Measurements from ENCODE around the gene SEMA6B. TPM values are rescaled to one million over a fixed set of nuclear protein-coding genes. Genes with fewer than 3 reads are reported as not detected.

Gene SEMA6B
- total and polyA plus RNA-seq, 2 of the 4 experiments (the other 2 are of a cell fraction): 0.18 to 0.72 TPM

GRCh38 chr19:4575267-4576015 is 16.0 kb upstream of the SEMA6B start:
- no peak overlapping the region for H3K4me3 ChIP-seq (ENCODE audit: insufficient read depth, low read depth, low read length)
- H3K4me2 ChIP-seq (ENCODE audit: low read depth, low read length): peak overlapping the region; percentile 5; the same call in 1 of the 2 replicates
- no peaks in the 10 kb centered on the region for H3K9me3 ChIP-seq (ENCODE audit: control insufficient read depth, insufficient read depth, low read length)
- H3K4me1 ChIP-seq (ENCODE audit: control insufficient read depth, insufficient read depth, low read length): peaks cover 9% of the 10 kb centered on the region
- peaks cover 5% of the 10 kb centered on the region; the same call in 1 of the 2 replicates for H3K9me1 ChIP-seq (ENCODE audit: insufficient read depth, low read length)
- H3K18ac ChIP-seq (ENCODE audit: low read depth, low read length): peak overlapping the region; percentile 51; the same call in 1 of the 2 replicates
- H2BK15ac ChIP-seq (ENCODE audit: low read depth, low read length): peak overlapping the region; percentile 75; the same call in 1 of the 3 replicates
- POLR2A ChIA-PET (ENCODE audit: unreplicated experiment): no interaction called here
- ATAC-seq (ENCODE audit: low read depth): peak; percentile 83
- H3K9ac ChIP-seq (ENCODE audit: low read depth, low read length): peak overlapping the region; percentile 5; the same call in 1 of the 2 replicates
- H2AK5ac ChIP-seq (ENCODE audit: low read depth, low read length): peak overlapping the region; percentile 82
- peak overlapping the region; percentile 75 for H4K5ac ChIP-seq (ENCODE audit: low read depth, low read length)
- H3K79me1 ChIP-seq (ENCODE audit: low read depth in 1 of 2, low read length in 2 of 2): no peaks in the 10 kb centered on the region
- peak overlapping the region; percentile 82 for H3K14ac ChIP-seq (replicated peaks; ENCODE audit: low read depth, low read length)
- no TSS peak for BruUV-seq (replicated peaks)
- peak overlapping the region; percentile 81 to 90 for H4K8ac ChIP-seq (ENCODE audit: low read depth in 2 of 2, low read length in 2 of 2)
- WGBS, 2 experiments (ENCODE audit: extremely low coverage in 2 of 2, insufficient read length in 1 of 2): 18% methylated on average over 8 of the region's 19 CpGs; no CpG with 5 or more reads in 1 of the 2 experiments
- CTCF ChIA-PET: interaction anchor here (1.3 to 1.5 kb wide), 2 partner anchors 59 to 61 kb away, joined by 5 to 11 read pairs; no protein-coding TSS in a partner anchor
- H3K4ac ChIP-seq (ENCODE audit: low read depth, low read length): peak overlapping the region; percentile 87
- no peaks in the 10 kb centered on the region for H3K36me3 ChIP-seq (ENCODE audit: control insufficient read depth, insufficient read depth, low read length)
- H2BK120ac ChIP-seq (ENCODE audit: low read depth, low read length): peak overlapping the region; percentile 81
- peak overlapping the region; percentile 26; the same call in 1 of the 2 replicates for H3K56ac ChIP-seq (ENCODE audit: extremely low read depth, insufficient read depth, low read length)
- TF ChIP-seq MAFK (IDR thresholded peaks at IDR 0.05; ENCODE audit: low read depth, low read length) (no peak), MAZ (IDR thresholded peaks at IDR 0.05; ENCODE audit: borderline replicate concordance, low read depth, low read length) (peak; percentile 49; the same call in 1 of the 2 replicates), FOS (IDR thresholded peaks at IDR 0.05; ENCODE audit: low read depth, low read length) (peak; percentile 75)
- intact Hi-C loops (cut with micrococcal nuclease) (loop anchor here (1.0 kb wide), 1 partner anchor 61 kb away; no protein-coding TSS in a partner anchor), in situ Hi-C loops (cut with MboI; ENCODE audit: low sequenced_read_pairs) (loop anchor here (5.0 kb wide), 1 partner anchor 62 kb away; the partner anchor contains the start of gene TNFAIP8L1), dilution Hi-C loops (cut with HindIII; ENCODE audit: low sequenced_read_pairs, unreplicated experiment) (no loop called here)
- peaks cover 20% of the 10 kb centered on the region for H3K27me3 ChIP-seq (ENCODE audit: control insufficient read depth, insufficient read depth, low read length)
- peak overlapping the region; percentile 72 for H4K91ac ChIP-seq (ENCODE audit: insufficient read depth, low read depth, low read length)
- peak overlapping the region; percentile 25 for H3K23ac ChIP-seq (ENCODE audit: low read depth, low read length)
- peak overlapping the region; percentile 51 for H3K27ac ChIP-seq (ENCODE audit: insufficient read depth, low read length)
- H2AFZ ChIP-seq (replicated peaks; ENCODE audit: low read length, poor library complexity): peak overlapping the region; percentile 52
- peak; percentile 89 for DNase-seq
- H4K20me1 ChIP-seq (ENCODE audit: insufficient read depth, low read length): no peaks in the 10 kb centered on the region
- peak overlapping the region; percentile 88 for H2BK20ac ChIP-seq (ENCODE audit: low read depth, low read length)
- H2AK9ac ChIP-seq (replicated peaks; ENCODE audit: low read depth, low read length, poor library complexity): peak overlapping the region; percentile 22
- peak overlapping the region; percentile 14 for H2BK5ac ChIP-seq (ENCODE audit: low read depth, low read length, poor library complexity, severe bottlenecking)
